ENCODE results near the gene PDZRN3.
A peak's percentile ranks its signal among the peaks of the same experiment; 100 is the strongest.
"Not testable (repeated sequence)": the region's sequence is repeated elsewhere in the genome, so short reads cannot be mapped to it uniquely, and the experiment has no call there.

The PDZRN3 gene

DNA sequence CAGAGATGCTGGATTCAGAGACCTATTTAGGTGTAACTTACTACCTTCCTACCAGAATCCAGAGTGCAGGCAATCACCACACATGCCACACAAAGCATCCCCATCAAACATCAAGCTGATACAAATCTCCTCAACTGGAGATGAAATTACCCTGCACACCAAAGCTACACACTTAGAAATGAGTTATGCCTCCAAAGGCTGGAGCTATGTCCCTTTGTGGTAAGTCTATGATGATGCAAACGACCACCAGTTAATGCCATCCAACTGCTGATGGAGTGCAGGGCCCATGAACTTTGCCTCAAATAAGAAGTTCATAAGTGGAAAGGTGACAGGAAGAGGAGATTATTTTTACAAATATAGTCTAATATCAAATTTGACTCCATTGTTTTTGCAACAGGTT, 38.1 kb downstream of the PDZRN3 start:
- no peak for DNase-seq

- no peak for DNase-seq
Observed at GRCh38 chr3:73586190-73586589, 38.6 kb downstream of the PDZRN3 start.

GRCh38 chr3:73584873-73585272, 39.9 kb downstream of the PDZRN3 start:
- no peak for DNase-seq

DNA sequence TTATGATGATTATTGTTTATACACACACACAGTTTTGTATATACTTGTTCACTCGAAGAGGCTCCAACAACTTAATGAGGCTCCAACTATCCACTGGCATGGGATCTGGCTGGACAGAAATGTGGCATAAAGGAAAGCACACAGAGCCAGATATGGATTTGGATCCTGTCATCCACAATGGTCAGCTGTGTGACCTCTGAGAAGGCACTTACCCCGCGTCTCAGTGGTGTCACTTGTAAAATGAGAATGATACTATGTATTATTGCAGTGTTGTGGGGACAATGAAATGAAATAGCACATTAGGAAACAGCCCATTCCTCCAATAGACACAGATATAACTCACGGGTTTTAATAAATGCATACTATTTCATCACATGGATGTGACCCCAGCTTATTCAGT, 42.2 kb downstream of the PDZRN3 start:
- no peak for DNase-seq

GRCh38 chr3:73581134-73581846, 43.5 kb downstream of the PDZRN3 start:
- DNase-seq, result no peak

DNA sequence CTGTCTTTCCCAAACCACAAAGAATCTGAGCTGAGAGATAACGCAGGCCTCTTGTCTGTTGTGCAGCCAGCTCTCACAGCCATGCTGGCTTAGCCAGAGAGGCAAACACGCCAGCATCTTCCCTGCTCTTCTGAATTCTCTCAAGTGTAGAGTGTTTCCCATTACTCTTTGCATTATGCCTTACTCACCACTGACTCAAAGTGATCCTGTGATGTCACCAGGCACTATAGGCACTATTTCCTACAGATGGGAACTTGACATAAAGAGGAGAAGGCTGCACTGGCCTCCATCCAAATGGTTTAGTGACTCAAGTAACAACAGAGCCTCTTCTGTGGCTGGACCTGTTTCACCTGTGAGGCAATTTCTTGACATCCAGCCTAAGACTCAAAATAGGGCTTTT, 44.4 kb downstream of the PDZRN3 start:
- DNase-seq, result no peak

GRCh38 chr3:73577704-73578103, 47.0 kb downstream of the PDZRN3 start:
- DNase-seq, result no peak

DNA sequence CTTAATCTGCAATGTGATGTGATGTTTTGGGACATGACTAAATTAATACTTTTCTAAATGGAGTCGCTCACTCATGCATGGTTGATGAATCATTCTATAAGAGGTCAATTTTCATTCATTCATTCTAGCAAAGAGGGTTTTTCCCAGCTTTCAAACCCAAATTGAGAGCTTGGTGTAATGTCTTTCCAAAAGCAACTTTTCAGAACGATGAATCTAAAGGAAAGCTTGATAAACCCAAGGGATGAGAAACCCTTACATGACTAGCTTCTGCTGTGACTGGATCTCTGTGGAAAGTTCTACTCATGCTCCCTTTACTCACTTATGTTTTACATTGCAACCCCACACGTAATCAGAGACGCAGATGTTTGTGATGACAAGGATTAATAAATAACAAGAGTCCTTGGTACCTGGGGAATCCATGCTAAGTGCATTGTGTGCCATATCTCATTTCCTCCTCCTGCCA, 47.7 kb downstream of the PDZRN3 start:
- no peak for DNase-seq

GRCh38 chr3:73575953-73576352, 48.8 kb downstream of the PDZRN3 start:
- DNase-seq, result no peak

- no peak for DNase-seq
Observed at GRCh38 chr3:73575519-73575918, 49.2 kb downstream of the PDZRN3 start.

DNA sequence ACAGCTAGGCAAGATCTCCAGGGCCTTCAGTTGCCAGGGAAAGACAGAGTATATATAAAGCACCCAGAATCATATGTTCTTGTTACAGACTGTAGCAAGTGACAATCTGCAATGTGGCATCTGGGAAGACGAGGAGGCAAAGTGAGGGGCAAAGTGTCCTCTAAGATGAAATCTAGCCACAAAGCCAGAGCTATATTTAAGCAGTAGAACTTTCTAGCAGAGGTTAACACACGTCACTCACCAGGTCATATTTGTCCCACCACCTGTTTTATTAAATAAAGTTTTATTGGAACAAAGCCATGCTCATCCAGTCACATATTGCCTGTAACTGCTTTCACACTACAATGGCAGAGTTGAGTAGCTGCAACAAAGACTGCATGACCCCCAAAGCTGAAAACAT, 51.5 kb downstream of the PDZRN3 start:
- no peak for DNase-seq

DNA sequence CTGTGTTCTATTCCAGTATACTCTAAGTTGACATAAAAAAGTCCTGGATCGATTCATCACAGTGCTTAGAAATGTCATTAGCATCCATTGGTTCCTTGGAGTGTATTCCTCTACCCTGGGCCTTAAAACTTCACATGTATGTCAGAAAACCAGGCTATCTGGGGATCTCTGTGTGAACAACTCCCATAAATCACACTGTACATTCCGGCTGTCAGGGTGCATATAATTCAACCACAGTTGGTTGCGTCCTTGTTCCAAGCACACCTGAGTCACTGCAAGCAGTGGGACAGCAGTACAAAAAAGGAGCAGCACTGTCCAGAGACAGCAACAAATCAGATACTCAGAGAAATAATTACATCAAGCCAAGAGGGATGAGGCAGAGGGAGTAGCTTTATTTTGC, 52.4 kb downstream of the PDZRN3 start:
- no peak for DNase-seq

DNA sequence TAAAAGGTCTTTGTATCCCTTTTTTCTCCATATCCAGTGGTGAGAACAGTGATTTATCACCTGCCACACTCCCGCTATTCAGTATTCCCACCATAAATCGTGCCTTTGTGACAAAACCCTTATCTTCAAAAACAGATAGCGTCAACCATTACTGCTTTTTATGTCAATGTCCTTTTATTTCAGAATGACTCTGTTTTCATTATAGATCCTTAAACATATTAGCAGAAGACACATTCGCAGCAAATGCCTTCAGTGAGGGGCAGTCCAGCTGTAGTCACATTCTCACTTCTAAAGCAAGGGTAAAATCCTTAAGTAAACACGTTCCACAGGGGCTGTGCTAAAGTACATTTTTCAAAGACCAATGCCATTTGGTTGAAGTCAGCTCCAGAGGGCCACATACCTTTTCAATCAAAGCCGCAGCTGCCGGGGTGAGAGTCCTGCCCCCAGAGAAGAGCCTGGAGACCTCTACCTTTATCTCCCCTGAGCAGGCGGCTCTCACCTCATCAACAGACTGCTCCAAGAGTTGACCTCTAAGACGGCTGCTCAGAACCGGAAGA, 53.4 kb downstream of the PDZRN3 start:
- no peak for DNase-seq

- no peak for DNase-seq
Observed at GRCh38 chr3:73569246-73569760, 55.4 kb downstream of the PDZRN3 start.

GRCh38 chr3:73568371-73568862, 56.3 kb downstream of the PDZRN3 start:
- no peak for DNase-seq

- DNase-seq, result not testable (repeated sequence)
Observed at GRCh38 chr3:73565374-73565773, 59.4 kb downstream of the PDZRN3 start.

DNA sequence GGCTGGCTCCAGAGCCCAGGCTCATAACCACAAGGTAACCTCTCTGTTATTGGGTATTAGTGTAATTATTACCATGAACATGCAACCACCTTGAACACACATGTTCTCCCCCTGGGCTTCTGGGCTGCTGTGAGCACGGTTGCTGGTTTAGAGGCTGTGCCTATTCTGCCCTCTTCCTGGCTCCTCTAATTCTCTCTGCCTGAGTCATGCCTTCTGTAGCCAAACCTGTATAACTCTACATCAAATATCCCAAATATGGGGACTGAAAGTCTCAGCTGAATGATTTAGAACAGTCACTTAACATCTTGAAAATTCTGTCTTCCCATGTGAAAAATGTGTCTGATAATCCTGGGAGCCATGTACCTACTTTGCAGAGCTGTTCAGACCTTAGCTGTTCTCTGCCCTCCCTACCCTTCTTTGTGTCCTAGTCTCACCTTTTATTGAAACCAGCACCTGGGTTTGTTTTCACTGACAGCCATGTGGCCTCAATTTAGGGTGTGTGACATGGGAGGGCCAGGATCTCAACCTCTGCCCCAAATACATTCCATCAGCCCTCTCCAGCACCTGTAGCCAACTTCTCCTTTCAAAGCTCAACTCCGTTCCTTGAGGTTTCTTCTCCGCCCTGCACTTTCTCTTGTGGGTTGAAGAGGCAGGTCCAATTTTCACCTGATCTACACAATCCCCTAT, 60.7 kb downstream of the PDZRN3 start:
- DNase-seq, result no peak

DNA sequence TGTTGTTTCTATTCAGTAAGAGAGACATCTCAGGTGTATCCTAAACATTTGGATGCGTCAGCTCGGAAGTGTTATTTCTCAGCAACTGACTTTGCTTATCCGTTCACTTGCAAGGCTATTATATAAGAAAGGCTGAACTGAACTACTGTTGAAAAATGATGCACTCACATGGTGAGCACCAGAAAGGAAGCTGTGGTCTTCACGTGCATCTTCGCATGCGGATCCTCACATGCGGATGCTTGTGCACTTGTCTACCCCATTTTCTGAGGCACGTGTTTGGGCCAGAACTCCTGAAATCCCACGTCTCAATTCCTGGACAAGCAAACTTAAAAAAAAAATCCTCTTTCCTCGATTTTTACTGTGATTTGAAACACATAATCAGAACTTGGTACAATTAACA, 63.2 kb downstream of the PDZRN3 start:
- no peak for DNase-seq

- DNase-seq, result no peak
Observed at GRCh38 chr3:73559749-73560148, 65.0 kb downstream of the PDZRN3 start.

- DNase-seq, result no peak
Observed at GRCh38 chr3:73558727-73559075, 66.0 kb downstream of the PDZRN3 start.

- no peak for DNase-seq
Observed at GRCh38 chr3:73557986-73558726, 66.6 kb downstream of the PDZRN3 start.

DNA sequence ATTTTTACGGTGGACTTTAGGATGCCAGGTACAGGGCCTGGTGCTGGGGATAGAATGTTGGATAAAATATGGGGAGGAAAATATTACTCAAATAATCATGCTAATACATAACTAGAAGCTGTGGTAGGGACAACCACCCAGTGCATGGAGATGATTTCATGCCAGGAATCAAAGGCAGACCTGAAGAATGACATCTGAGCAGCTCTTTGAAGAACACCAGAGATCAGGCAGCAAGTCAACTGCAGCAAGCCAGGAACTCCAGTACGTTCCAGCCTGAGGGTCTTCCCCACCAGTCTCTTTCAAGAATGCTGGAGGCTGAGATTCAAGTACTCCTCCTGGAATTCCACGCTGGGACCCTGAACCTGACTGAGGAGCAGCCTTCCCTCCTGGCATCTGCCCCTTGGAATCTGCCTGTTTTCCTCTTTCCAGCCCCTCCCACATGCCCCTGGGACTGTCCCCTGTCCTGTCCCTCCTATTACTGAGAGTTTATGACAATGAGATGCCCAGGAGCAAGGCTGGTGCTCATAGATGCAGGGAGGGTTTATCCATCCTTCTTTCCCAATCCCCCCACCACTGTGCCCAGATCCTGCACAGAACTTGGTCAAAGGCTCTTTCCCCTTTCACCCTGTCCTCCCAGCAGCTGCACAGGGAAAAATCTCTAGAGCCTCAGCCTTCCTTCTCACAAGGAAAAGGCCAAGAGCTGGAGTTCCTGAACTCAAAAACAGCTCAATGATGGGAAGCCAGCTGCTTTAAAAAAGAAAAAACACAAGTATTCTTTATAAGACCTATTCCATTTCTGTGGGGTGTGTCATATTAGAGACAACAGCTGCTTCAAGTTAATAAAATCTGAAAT, 68.0 kb downstream of the PDZRN3 start:
- peak; percentile 63 for DNase-seq
